Measurements from ENCODE around the gene PDHA2. TPM values are rescaled to one million over a fixed set of nuclear protein-coding genes. Genes with fewer than 3 reads are reported as not detected.
"Not testable (repeated sequence)": the region's sequence is repeated elsewhere in the genome, so short reads cannot be mapped to it uniquely, and the experiment has no call there.

Gene PDHA2
- total RNA-seq, 8 experiments from 2014 or later: 0.13 to 0.43 (median 0.20) TPM; not detected in 5

GRCh38 chr4:95869414-95869813, 29.5 kb downstream of the PDHA2 start:
- ATAC-seq (replicated peaks in 6 of 8); in situ Hi-C loops (cut with MboI; ENCODE audit: low pct_unique_long_range_greater_than_20kb in 2 of 9, low sequenced_read_pairs in 9 of 9, unreplicated experiment in 9 of 9); H3K4me3 ChIP-seq; H3K4me1 ChIP-seq (replicated peaks in 1 of 2); H3K27ac ChIP-seq: not testable (repeated sequence)
- 44 to 100% (median 94%) methylated on average over 1 of the region's 1 CpG; no CpG with 5 or more reads in 2 of the 10 experiments for WGBS, 10 experiments

GRCh38 chr4:95869961-95870500, 30.1 kb downstream of the PDHA2 start:
- Histone ChIP-seq H3K4me3 (no peak overlapping the region), H3K27ac (no peak overlapping the region), H3K4me1 (replicated peaks in 1 of 2) (no peaks in the 10 kb centered on the region)
- WGBS, 10 experiments: 0 to 60% (median 22%) methylated on average over 1 of the region's 1 CpG; no CpG with 5 or more reads in 4 of the 10 experiments
- no peak for ATAC-seq (replicated peaks in 6 of 8)
- in situ Hi-C loops (cut with MboI; ENCODE audit: low pct_unique_long_range_greater_than_20kb in 2 of 9, low sequenced_read_pairs in 9 of 9, unreplicated experiment in 9 of 9): no loop called here

- no peak for ATAC-seq (replicated peaks in 6 of 8)
- 22 to 100% (median 92%) methylated on average over 1 of the region's 1 CpG; no CpG with 5 or more reads in 1 of the 10 experiments for WGBS, 10 experiments
Observed at GRCh38 chr4:95877636-95878035, 37.7 kb downstream of the PDHA2 start.

GRCh38 chr4:95887551-95887950, 47.7 kb downstream of the PDHA2 start:
- WGBS, 10 experiments: 24 to 100% (median 94%) methylated on average over 1 to 3 of the region's 3 CpGs
- H3K4me3 ChIP-seq: no peak overlapping the region
- in situ Hi-C loops (cut with MboI; ENCODE audit: low pct_unique_long_range_greater_than_20kb in 2 of 9, low sequenced_read_pairs in 9 of 9, unreplicated experiment in 9 of 9): no loop called here
- H3K4me1 ChIP-seq (replicated peaks in 1 of 2): no peaks in the 10 kb centered on the region
- H3K27ac ChIP-seq: no peak overlapping the region
- no peak for ATAC-seq (replicated peaks in 6 of 8)

More at GRCh38 chr4:95877636-95878035, 37.7 kb downstream of the PDHA2 start:
- Histone ChIP-seq H3K4me1 (replicated peaks in 1 of 2) (no peaks in the 10 kb centered on the region), H3K4me3 (no peak overlapping the region), H3K27ac (no peak overlapping the region)
- in situ Hi-C loops (cut with MboI; ENCODE audit: low pct_unique_long_range_greater_than_20kb in 2 of 9, low sequenced_read_pairs in 9 of 9, unreplicated experiment in 9 of 9): no loop called here

- in situ Hi-C loops (cut with MboI; ENCODE audit: low pct_unique_long_range_greater_than_20kb in 2 of 9, low sequenced_read_pairs in 9 of 9, unreplicated experiment in 9 of 9): no loop called here
- peak in 1 of 8 experiments; percentile 26 for ATAC-seq (replicated peaks in 6 of 8)
Observed at GRCh38 chr4:95889662-95890061, 49.8 kb downstream of the PDHA2 start.

More at GRCh38 chr4:95889662-95890061, 49.8 kb downstream of the PDHA2 start:
- 0 to 86% (median 29%) methylated on average over 1 to 2 of the region's 2 CpGs; no CpG with 5 or more reads in 4 of the 10 experiments for WGBS, 10 experiments
- H3K27ac ChIP-seq: no peak overlapping the region
- no peaks in the 10 kb centered on the region for H3K4me1 ChIP-seq (replicated peaks in 1 of 2)
- H3K4me3 ChIP-seq: no peak overlapping the region
